Spleen (tissue), 7 donors: Measurements from ENCODE around the gene DAZAP2.

ENCODE experiments used
- CTCF ChIP-seq, 11 experiments: fragments of 200-600 bp in 7 of 11; fragments of 450-650 bp in 4 of 11; sonication (generic) in 4 of 11; IDR thresholded peaks in 8 of 11; conservative IDR thresholded peaks in 3 of 11; 1 replicate in 7 of 11; 2 replicates in 4 of 11; pipeline versions ENCODE4 v1.4.0 to v1.8.0; 2016 to 2021; ENCODE audit warnings: antibody characterized with exemption in 11 of 11, inconsistent platforms in 4 of 11, mild to moderate bottlenecking in 1 of 11
- POLR2A ChIP-seq, 3 donors: fragments of 450-650 bp; IDR thresholded peaks; one replicate each; pipeline ENCODE4 v1.5.1; 2017; ENCODE audit warnings: antibody characterized with exemption in 3 of 3, mild to moderate bottlenecking in 1 of 3
- POLR2AphosphoS5 ChIP-seq, 3 donors: sonication (generic); formaldehyde crosslinking; IDR thresholded peaks; one replicate each; pipeline ENCODE4 v1.5.1; 2017; ENCODE audit warnings: antibody characterized with exemption in 3 of 3
- donor health status: DM: no; HTN: no; CAD: no; lungs with moderate emphysema.
- donor health status: DM: no; HTN: no; CAD: no.
- donor health status: DM: no; HTN: no; CAD: no.

GRCh38 chr12:51218607-51219161 is 19.9 kb upstream of the DAZAP2 start:
- TF ChIP-seq CTCF (IDR thresholded peaks at IDR 0.05 in 8 of 11, conservative IDR thresholded peaks at IDR 0.05 in 3 of 11) (no peak), POLR2AphosphoS5 (IDR thresholded peaks at IDR 0.05) (no peak), POLR2A (IDR thresholded peaks at IDR 0.05) (no peak)
